Tibial nerve (tissue), 4 donors: ENCODE results near the gene TMEM167A. TPM values are rescaled to one million over a fixed set of nuclear protein-coding genes. Genes with fewer than 3 reads are reported as not detected.

Experiments
- DNase-seq, 2 donors: peaks; one replicate each; pipeline ENCODE4 v3.0.0-alpha.2; 2019; ENCODE audit warnings: low spot score in 2 of 2
- H3K27ac ChIP-seq, 4 donors: fragments of 200-600 bp; sonication (generic) in 3 of 4; one replicate each; pipeline ENCODE4 v1.5.1; 2017 to 2019; ENCODE audit warnings: mild to moderate bottlenecking in 1 of 4
- H3K27me3 ChIP-seq, 2 donors: fragments of 200-600 bp; sonication (generic) in 1 of 2; one replicate each; pipeline versions ENCODE4 v1.5.1 to v1.6.0; 2017 to 2019
- H3K36me3 ChIP-seq, 3 donors: fragments of 200-600 bp; sonication (generic); one replicate each; pipeline ENCODE4 v1.5.1; 2018 to 2019
- H3K4me1 ChIP-seq, 4 donors: fragments of 200-600 bp; sonication (generic) in 3 of 4; one replicate each; pipeline ENCODE4 v1.5.1; 2017 to 2019
- H3K4me3 ChIP-seq, 4 donors: fragments of 200-600 bp; sonication (generic) in 3 of 4; one replicate each; pipeline ENCODE4 v1.5.1; 2017 to 2019; ENCODE audit warnings: mild to moderate bottlenecking in 1 of 4, moderate library complexity in 1 of 4
- H3K9me3 ChIP-seq, 4 donors: fragments of 200-600 bp; sonication (generic) in 3 of 4; one replicate each; pipeline ENCODE4 v1.5.1; 2017 to 2019
- EP300 ChIP-seq, 2 donors: sonication (generic); formaldehyde crosslinking; IDR thresholded peaks; one replicate each; pipeline ENCODE4 v1.6.1; 2017; ENCODE audit warnings: antibody characterized with exemption in 2 of 2, mild to moderate bottlenecking in 1 of 2
- POLR2A ChIP-seq, 2 donors: fragments of 450-650 bp; IDR thresholded peaks; one replicate each; pipeline ENCODE4 v1.6.1; 2017; ENCODE audit warnings: antibody characterized with exemption in 2 of 2, mild to moderate bottlenecking in 2 of 2, moderate library complexity in 2 of 2
- WGBS, 2 donors: methylation state at CpG; one replicate each; pipeline ENCODE4 v1.1.5; 2018; 5-methylcytosine and 5-hydroxymethylcytosine counted together
- total RNA-seq, 4 donors: library from RNA; depleted of rRNA; stranded (reverse); fragments of >200 nt; gene quantifications; one replicate each; pipeline ENCODE4 v1.1.0, GENCODE V29; 2016
- TF ChIP-seq, protein P1 (sequence below), 5 experiments: fragments of 200-600 bp in 3 of 5; fragments of 450-650 bp in 2 of 5; sonication (generic) in 3 of 5; IDR thresholded peaks; one replicate each; pipeline ENCODE4 v1.5.1; 2016 to 2019; ENCODE audit warnings: antibody characterized with exemption in 5 of 5, mild to moderate bottlenecking in 3 of 5, moderate library complexity in 2 of 5

The TMEM167A gene
- total RNA-seq, 4 donors from 2014 or later = 27.8 to 44.6 (median 35.4) TPM

- Histone ChIP-seq H3K27ac (no peak overlapping the region), H3K4me3 (no peak overlapping the region), H3K27me3 (no peaks in the 10 kb centered on the region), H3K4me1 (peaks cover 0 to 31% (median 0%) of the 10 kb centered on the region in 4 donors), H3K36me3 (peaks cover 0 to 17% (median 0%) of the 10 kb centered on the region in 3 donors), H3K9me3 (no peaks in the 10 kb centered on the region)
- TF ChIP-seq POLR2A (IDR thresholded peaks at IDR 0.05) (no peak), EP300 (IDR thresholded peaks at IDR 0.05) (no peak)
- TF ChIP-seq, protein P1, sequence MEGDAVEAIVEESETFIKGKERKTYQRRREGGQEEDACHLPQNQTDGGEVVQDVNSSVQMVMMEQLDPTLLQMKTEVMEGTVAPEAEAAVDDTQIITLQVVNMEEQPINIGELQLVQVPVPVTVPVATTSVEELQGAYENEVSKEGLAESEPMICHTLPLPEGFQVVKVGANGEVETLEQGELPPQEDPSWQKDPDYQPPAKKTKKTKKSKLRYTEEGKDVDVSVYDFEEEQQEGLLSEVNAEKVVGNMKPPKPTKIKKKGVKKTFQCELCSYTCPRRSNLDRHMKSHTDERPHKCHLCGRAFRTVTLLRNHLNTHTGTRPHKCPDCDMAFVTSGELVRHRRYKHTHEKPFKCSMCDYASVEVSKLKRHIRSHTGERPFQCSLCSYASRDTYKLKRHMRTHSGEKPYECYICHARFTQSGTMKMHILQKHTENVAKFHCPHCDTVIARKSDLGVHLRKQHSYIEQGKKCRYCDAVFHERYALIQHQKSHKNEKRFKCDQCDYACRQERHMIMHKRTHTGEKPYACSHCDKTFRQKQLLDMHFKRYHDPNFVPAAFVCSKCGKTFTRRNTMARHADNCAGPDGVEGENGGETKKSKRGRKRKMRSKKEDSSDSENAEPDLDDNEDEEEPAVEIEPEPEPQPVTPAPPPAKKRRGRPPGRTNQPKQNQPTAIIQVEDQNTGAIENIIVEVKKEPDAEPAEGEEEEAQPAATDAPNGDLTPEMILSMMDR (IDR thresholded peaks at IDR 0.05) = no peak
- 62 to 72% methylated on average over 2 of the region's 2 CpGs for WGBS, 2 donors
- no peak for DNase-seq
Measured at GRCh38 chr5:83059341-83059740, 17.9 kb downstream of the TMEM167A start.

DNA sequence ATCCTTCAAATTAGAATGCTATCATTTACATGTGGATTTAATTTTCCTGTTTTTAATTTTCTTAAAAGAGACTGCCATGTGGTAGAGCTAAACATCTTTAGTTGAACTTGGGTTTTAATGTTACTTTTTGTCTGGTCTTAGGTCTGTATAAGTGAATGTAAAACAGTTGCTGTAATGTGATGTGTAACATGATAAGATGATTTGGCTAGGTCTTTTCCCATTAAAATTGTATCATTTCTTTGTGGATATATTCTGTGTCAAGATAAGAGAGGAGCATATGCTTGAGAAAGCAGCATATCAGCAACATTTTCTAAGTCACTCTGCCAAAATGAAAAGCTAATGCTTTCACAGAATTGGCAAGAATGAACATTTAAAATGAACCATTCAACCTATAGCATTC is 18.5 kb downstream of the TMEM167A start:
- H3K4me3 ChIP-seq = no peak overlapping the region
- no peak for TF ChIP-seq EP300 (IDR thresholded peaks at IDR 0.05)
- TF ChIP-seq POLR2A (IDR thresholded peaks at IDR 0.05) = no peak
- TF ChIP-seq, protein P1 (IDR thresholded peaks at IDR 0.05) = no peak
- no peaks in the 10 kb centered on the region for H3K27me3 ChIP-seq
- peaks cover 0 to 21% (median 0%) of the 10 kb centered on the region in 3 donors for H3K36me3 ChIP-seq
- no peak for DNase-seq
- H3K27ac ChIP-seq = no peak overlapping the region
- H3K4me1 ChIP-seq = peaks cover 0 to 34% (median 0%) of the 10 kb centered on the region in 4 donors
- no peaks in the 10 kb centered on the region for H3K9me3 ChIP-seq

DNA sequence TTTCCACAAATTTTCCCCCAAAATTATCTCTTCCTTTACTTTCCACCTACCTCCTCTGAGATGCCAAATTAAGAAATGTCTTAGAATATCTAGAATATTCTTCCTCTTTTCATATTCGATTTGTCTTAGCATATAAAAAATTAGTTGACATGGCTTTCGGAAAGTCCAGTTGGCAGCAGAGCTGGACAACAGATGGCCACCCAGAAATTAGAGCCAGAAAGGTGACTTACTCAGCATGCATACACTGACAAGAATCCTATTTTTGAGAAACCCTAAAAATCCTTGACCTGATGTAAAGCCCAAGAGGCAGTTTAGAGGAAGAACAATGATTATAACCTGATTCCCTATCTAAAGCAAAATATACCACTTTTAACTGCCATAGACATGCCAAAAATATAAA is 22.0 kb downstream of the TMEM167A start:
- DNase-seq = no peak
- peaks cover 0 to 34% (median 0%) of the 10 kb centered on the region in 4 donors for H3K4me1 ChIP-seq
- H3K36me3 ChIP-seq = peaks cover 0 to 32% (median 0%) of the 10 kb centered on the region in 3 donors
- H3K4me3 ChIP-seq = no peak overlapping the region
- WGBS, 2 donors = 89 to 94% methylated on average over 2 of the region's 2 CpGs
- no peak for TF ChIP-seq EP300 (IDR thresholded peaks at IDR 0.05)
- no peaks in the 10 kb centered on the region for H3K27me3 ChIP-seq
- no peaks in the 10 kb centered on the region for H3K9me3 ChIP-seq
- H3K27ac ChIP-seq = no peak overlapping the region

DNA sequence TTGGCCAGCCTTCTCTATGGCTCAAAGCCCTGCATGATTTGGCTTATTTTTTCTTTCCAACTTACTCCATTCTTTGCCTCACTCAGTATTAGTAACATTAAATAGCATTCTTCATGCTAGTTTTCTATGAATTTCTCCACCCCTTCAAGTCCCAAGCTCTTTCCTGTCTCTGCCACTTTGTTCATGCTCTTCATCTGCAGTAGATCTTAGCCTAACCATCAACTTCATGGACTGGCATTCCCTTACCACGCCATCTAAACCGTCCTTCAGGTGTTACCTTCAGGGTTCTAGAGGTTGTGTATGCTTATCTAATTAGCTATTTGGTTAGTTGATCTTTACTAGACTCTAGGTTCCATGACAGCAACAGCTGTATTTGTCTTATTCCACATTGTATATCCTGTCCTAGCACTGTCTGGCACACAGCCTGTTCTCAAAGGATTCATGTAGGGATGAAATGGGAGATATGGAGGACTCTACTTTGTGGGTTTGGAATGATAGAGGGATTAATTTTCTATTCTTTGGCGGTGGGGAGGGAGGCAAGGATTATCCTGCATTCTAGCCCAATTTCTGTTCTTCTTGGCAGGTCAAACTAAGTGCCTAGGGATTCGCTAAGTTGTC is 26.4 kb downstream of the TMEM167A start:
- no peak for DNase-seq
- WGBS, 2 donors = 87 to 91% methylated on average over 4 of the region's 4 CpGs

GRCh38 chr5:83049370-83049885 is 27.8 kb downstream of the TMEM167A start:
- Histone ChIP-seq H3K36me3 (peaks cover 0 to 26% (median 0%) of the 10 kb centered on the region in 3 donors), H3K27ac (no peak overlapping the region), H3K4me3 (no peak overlapping the region), H3K4me1 (peaks cover 0 to 3% (median 0%) of the 10 kb centered on the region in 4 donors), H3K27me3 (no peaks in the 10 kb centered on the region), H3K9me3 (no peaks in the 10 kb centered on the region)
- TF ChIP-seq, protein P1 (IDR thresholded peaks at IDR 0.05) = no peak
- TF ChIP-seq POLR2A (IDR thresholded peaks at IDR 0.05) = no peak
- no peak for TF ChIP-seq EP300 (IDR thresholded peaks at IDR 0.05)
- WGBS, 2 donors = 71 to 75% methylated on average over 3 of the region's 3 CpGs
- no peak for DNase-seq

More for the DNA sequence above, 26.4 kb downstream of the TMEM167A start:
- no peaks in the 10 kb centered on the region for H3K27me3 ChIP-seq
- TF ChIP-seq EP300 (IDR thresholded peaks at IDR 0.05) (no peak), POLR2A (IDR thresholded peaks at IDR 0.05) (no peak)
- TF ChIP-seq, protein P1 (IDR thresholded peaks at IDR 0.05) = no peak
- no peak overlapping the region for H3K4me3 ChIP-seq
- peaks cover 0 to 32% (median 0%) of the 10 kb centered on the region in 3 donors for H3K36me3 ChIP-seq
- peaks cover 0 to 4% (median 0%) of the 10 kb centered on the region in 4 donors for H3K4me1 ChIP-seq
- H3K9me3 ChIP-seq = no peaks in the 10 kb centered on the region
- no peak overlapping the region for H3K27ac ChIP-seq
